Measurements from ENCODE around the gene MCEE. TPM values are rescaled to one million over a fixed set of nuclear protein-coding genes. Genes with fewer than 3 reads are reported as not detected.
"Not testable (repeated sequence)": the region's sequence is repeated elsewhere in the genome, so short reads cannot be mapped to it uniquely, and the experiment has no call there.

The MCEE gene
- total RNA-seq, 4 donors from 2014 or later: 11.9 to 23.7 (median 19.1) TPM

DNA sequence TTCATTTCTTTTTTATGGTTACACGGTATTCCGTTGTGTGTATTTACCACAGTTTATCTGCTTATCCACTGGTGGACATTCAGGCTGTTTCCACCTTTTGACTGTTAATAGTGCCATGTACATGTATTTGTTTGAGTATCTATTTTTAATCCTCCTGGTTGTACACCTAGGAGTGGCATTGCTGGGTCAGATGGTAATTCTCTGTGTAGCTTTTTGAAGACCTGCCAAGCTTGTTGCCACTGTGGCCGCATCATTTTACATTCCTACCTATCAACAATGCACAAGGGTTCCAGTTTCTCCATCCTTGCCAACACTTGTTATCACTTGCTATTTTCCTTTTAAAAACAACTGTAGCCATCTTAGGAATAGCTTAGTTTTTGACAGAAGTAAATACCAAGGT is 13.8 kb upstream of the MCEE start:
- Histone ChIP-seq H3K36me3 (peaks cover 18 to 99% of the 10 kb centered on the region in 2 donors), H3K27me3 (no peaks in the 10 kb centered on the region), H3K4me1 (no peaks in the 10 kb centered on the region), H3K9me3 (no peaks in the 10 kb centered on the region), H3K4me3 (no peak overlapping the region), H3K27ac (no peak overlapping the region)
- ATAC-seq: no peak
- WGBS, 2 donors (ENCODE audit: low coverage in 1 of 2): 90% methylated on average over 3 of the region's 3 CpGs
- no peak for TF ChIP-seq POLR2A (IDR thresholded peaks at IDR 0.05)
- TF ChIP-seq EP300 (IDR thresholded peaks at IDR 0.05): no peak
- TF ChIP-seq, protein P1, sequence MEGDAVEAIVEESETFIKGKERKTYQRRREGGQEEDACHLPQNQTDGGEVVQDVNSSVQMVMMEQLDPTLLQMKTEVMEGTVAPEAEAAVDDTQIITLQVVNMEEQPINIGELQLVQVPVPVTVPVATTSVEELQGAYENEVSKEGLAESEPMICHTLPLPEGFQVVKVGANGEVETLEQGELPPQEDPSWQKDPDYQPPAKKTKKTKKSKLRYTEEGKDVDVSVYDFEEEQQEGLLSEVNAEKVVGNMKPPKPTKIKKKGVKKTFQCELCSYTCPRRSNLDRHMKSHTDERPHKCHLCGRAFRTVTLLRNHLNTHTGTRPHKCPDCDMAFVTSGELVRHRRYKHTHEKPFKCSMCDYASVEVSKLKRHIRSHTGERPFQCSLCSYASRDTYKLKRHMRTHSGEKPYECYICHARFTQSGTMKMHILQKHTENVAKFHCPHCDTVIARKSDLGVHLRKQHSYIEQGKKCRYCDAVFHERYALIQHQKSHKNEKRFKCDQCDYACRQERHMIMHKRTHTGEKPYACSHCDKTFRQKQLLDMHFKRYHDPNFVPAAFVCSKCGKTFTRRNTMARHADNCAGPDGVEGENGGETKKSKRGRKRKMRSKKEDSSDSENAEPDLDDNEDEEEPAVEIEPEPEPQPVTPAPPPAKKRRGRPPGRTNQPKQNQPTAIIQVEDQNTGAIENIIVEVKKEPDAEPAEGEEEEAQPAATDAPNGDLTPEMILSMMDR (IDR thresholded peaks at IDR 0.05): no peak
- no peak for TF ChIP-seq POLR2AphosphoS5 (IDR thresholded peaks at IDR 0.05)

- H3K27ac ChIP-seq: no peak overlapping the region
- TF ChIP-seq POLR2A (IDR thresholded peaks at IDR 0.05) (no peak), POLR2AphosphoS5 (IDR thresholded peaks at IDR 0.05) (no peak), EP300 (IDR thresholded peaks at IDR 0.05) (no peak)
- TF ChIP-seq, protein P1 (IDR thresholded peaks at IDR 0.05): no peak
- WGBS, 2 donors (ENCODE audit: low coverage in 1 of 2): 59 to 78% methylated on average over 2 to 3 of the region's 3 CpGs
- H3K4me1 ChIP-seq: peaks cover 4 to 22% (median 10%) of the 10 kb centered on the region in 3 donors
- H3K36me3 ChIP-seq: peaks cover 8 to 79% of the 10 kb centered on the region in 2 donors
- H3K9me3 ChIP-seq: no peaks in the 10 kb centered on the region
- H3K4me3 ChIP-seq: no peak overlapping the region
- no peak for ATAC-seq
- H3K27me3 ChIP-seq: no peaks in the 10 kb centered on the region
These were observed 6.1 kb upstream of the MCEE start for GRCh38 chr2:71136174-71136573.

DNA sequence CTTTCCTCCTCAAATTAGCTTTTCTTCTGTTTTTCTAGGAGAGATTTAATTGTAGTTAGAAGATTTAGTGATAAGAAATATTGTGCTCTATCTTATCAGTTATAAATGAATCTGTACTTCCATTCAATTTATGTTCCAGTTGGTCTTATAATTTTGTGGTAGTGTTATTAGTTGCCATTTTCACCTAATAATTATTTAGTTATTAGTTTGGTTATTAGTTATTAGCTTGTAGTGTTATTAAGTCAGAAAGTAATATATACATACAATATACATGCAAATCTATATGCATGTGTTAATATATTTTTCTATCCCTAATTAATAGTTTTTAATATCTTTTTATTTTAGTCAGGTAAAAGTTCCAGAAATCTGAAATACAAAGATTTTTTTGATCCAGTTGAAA is 3.6 kb upstream of the MCEE start:
- ATAC-seq: no peak
- Histone ChIP-seq H3K9me3 (no peaks in the 10 kb centered on the region), H3K4me1 (peaks cover 4 to 32% (median 16%) of the 10 kb centered on the region in 3 donors), H3K4me3 (no peak overlapping the region), H3K36me3 (peaks cover 4 to 55% of the 10 kb centered on the region in 2 donors), H3K27ac (no peak overlapping the region), H3K27me3 (no peaks in the 10 kb centered on the region)
- no peak for TF ChIP-seq EP300 (IDR thresholded peaks at IDR 0.05)
- TF ChIP-seq, protein P1 (IDR thresholded peaks at IDR 0.05): no peak
- no peak for TF ChIP-seq POLR2A (IDR thresholded peaks at IDR 0.05)
- TF ChIP-seq POLR2AphosphoS5 (IDR thresholded peaks at IDR 0.05): no peak

- Histone ChIP-seq H3K4me1 (peaks cover 4 to 51% (median 18%) of the 10 kb centered on the region in 3 donors), H3K27ac (peak overlapping the region in 2 of 4 donors; percentile 76 to 94), H3K4me3 (peak overlapping the region; percentile 64 to 76), H3K36me3 (peaks cover 4 to 35% of the 10 kb centered on the region in 2 donors)
- not testable (repeated sequence) for H3K27me3 ChIP-seq, ATAC-seq, H3K9me3 ChIP-seq
- WGBS, 2 donors (ENCODE audit: low coverage in 1 of 2): 50 to 52% methylated on average over 5 of the region's 7 CpGs
These were observed 1.5 kb upstream of the MCEE start for GRCh38 chr2:71131387-71132166.

- peak overlapping the region; percentile 76 to 98 (median 94) for H3K27ac ChIP-seq
- 0% methylated on average over 4 of the region's 4 CpGs for WGBS, 2 donors (ENCODE audit: low coverage in 1 of 2)
- peaks cover 4 to 51% (median 18%) of the 10 kb centered on the region in 3 donors for H3K4me1 ChIP-seq
- no peaks in the 10 kb centered on the region for H3K27me3 ChIP-seq
- no peak for ATAC-seq
- TF ChIP-seq POLR2AphosphoS5 (IDR thresholded peaks at IDR 0.05) (no peak), POLR2A (IDR thresholded peaks at IDR 0.05) (no peak), EP300 (IDR thresholded peaks at IDR 0.05) (no peak)
- TF ChIP-seq, protein P1 (IDR thresholded peaks at IDR 0.05): no peak
- no peaks in the 10 kb centered on the region for H3K9me3 ChIP-seq
- H3K36me3 ChIP-seq: peaks cover 4 to 28% of the 10 kb centered on the region in 2 donors
- H3K4me3 ChIP-seq: peak overlapping the region; percentile 64 to 76
These were observed 846 bp upstream of the MCEE start for GRCh38 chr2:71130905-71131244.

Data from gastroesophageal sphincter (tissue), 4 donors.